NK-92 treated with Interleukin-12 subunit alpha and Interleukin-12 subunit beta, amount 100 ng/mL, for 24 hours (cell line): ENCODE measurements around the gene SENP5.

Experiments
- DNase-seq: peaks from one replicate; lab custom pipeline; 2025; lab: John Stamatoyannopoulos, UW

Gene SENP5

GRCh38 chr3:196968233-196969133 is 100.8 kb downstream of the SENP5 start, which contains the start of gene PIGZ:
Gene PIGZ, minus strand, starts transcription at chr3:196968833. Its CDS starts 16,802 bp downstream, at chr3:196952031.
- no peak for DNase-seq

- no peak for DNase-seq
Measured at GRCh38 chr3:196969134-196969659, 101.5 kb downstream of the SENP5 start.

GRCh38 chr3:196969660-196970546 is 102.2 kb downstream of the SENP5 start:
- no peak for DNase-seq

- DNase-seq: no peak
Measured at GRCh38 chr3:196970547-196971093, 102.9 kb downstream of the SENP5 start.

- DNase-seq: no peak
Measured at GRCh38 chr3:196971094-196971698, 103.5 kb downstream of the SENP5 start.

- no peak for DNase-seq
Measured at GRCh38 chr3:196974661-196975060, 106.9 kb downstream of the SENP5 start.

- DNase-seq: no peak
Measured at GRCh38 chr3:196975349-196975748, 107.6 kb downstream of the SENP5 start.

- no peak for DNase-seq
Measured at GRCh38 chr3:196976941-196977340, 109.2 kb downstream of the SENP5 start.

GRCh38 chr3:196979545-196979944 is 111.8 kb downstream of the SENP5 start:
- DNase-seq: no peak

GRCh38 chr3:196981657-196982056 is 113.9 kb downstream of the SENP5 start:
- no peak for DNase-seq

- DNase-seq: no peak
Measured at GRCh38 chr3:196983186-196983585, 115.5 kb downstream of the SENP5 start.
